ENCODE measurements around the gene TTC7B. TPM values are rescaled to one million over a fixed set of nuclear protein-coding genes. Genes with fewer than 3 reads are reported as not detected.

Gene TTC7B
- total and polyA plus RNA-seq, 2 donors (not counting 3 experiments of a cell fraction or from before 2014, with no cell fraction given), result 46.8 to 76.5 TPM

- ChIA-PET CTCF (interaction anchor here (1.2 kb wide), 1 partner anchor 113 kb away, joined by 4 read pairs; no protein-coding TSS in a partner anchor), POLR2A (no interaction called here)
- Histone ChIP-seq H3K27me3 (ENCODE audit: control insufficient read depth in 2 of 2, insufficient read depth in 2 of 2, low read length in 2 of 2) (no peaks in the 10 kb centered on the region), H3K79me2 (ENCODE audit: control insufficient read depth, insufficient read depth, low read length) (no peaks in the 10 kb centered on the region), H3K4me3 (replicated peaks in 1 of 3; ENCODE audit: insufficient read depth in 1 of 3, low read depth in 1 of 3, low read length in 3 of 3) (no peak overlapping the region), H4K20me1 (replicated peaks; ENCODE audit: control insufficient read depth, extremely low read depth, insufficient read depth, low read length) (no peaks in the 10 kb centered on the region), H3K9me3 (replicated peaks; ENCODE audit: control insufficient read depth, insufficient read depth, low read length) (no peaks in the 10 kb centered on the region), H3K4me1 (ENCODE audit: control insufficient read depth, extremely low read depth, insufficient read depth, low read length) (no peaks in the 10 kb centered on the region), H3K4me2 (ENCODE audit: insufficient read depth, low read length) (no peak overlapping the region), H3K36me3 (ENCODE audit: control insufficient read depth in 2 of 2, extremely low read depth in 1 of 2, insufficient read depth in 2 of 2, low read length in 2 of 2) (peaks cover 0 to 17% of the 10 kb centered on the region in 2 experiments), H3K9me1 (replicated peaks; ENCODE audit: control insufficient read depth, extremely low read depth, insufficient read depth, low read length) (no peaks in the 10 kb centered on the region), H2AFZ (ENCODE audit: low read depth, low read length) (no peak overlapping the region), H3K9ac (replicated peaks; ENCODE audit: extremely low read depth, insufficient read depth, low read length) (no peak overlapping the region), H3K27ac (ENCODE audit: insufficient read depth, low read depth, low read length) (no peak overlapping the region)
- intact Hi-C loops (cut with micrococcal nuclease), result no loop called here
- no TSS peak for BruUV-seq (replicated peaks)
- DNase-seq (ENCODE audit: low read depth, low spot score) (no peak), FAIRE-seq (no peak)
- dilution Hi-C loops (cut with MboI; ENCODE audit: extremely low pct_ligation_motif_present, low sequenced_read_pairs), result no loop called here
- TF ChIP-seq JUN (IDR thresholded peaks at IDR 0.05; ENCODE audit: borderline replicate concordance, insufficient read depth, insufficient read length, low read depth) (no peak), POLR2AphosphoS5 (IDR thresholded peaks at IDR 0.05; ENCODE audit: insufficient read depth, low read depth, low read length) (no peak), EZH2 (IDR thresholded peaks at IDR 0.05; ENCODE audit: borderline replicate concordance, low read depth, low read length, severe bottlenecking) (no peak), CTCF (IDR thresholded peaks at IDR 0.05; ENCODE audit: extremely low read depth in 1 of 2, insufficient read depth in 1 of 2, low read depth in 1 of 2, low read length in 2 of 2) (no peak), MAX (IDR thresholded peaks at IDR 0.05; ENCODE audit: insufficient read depth, insufficient read length) (no peak), FOS (IDR thresholded peaks at IDR 0.05; ENCODE audit: borderline replicate concordance, insufficient read depth, low read length) (no peak), MYC (IDR thresholded peaks at IDR 0.05; ENCODE audit: low read depth, low read length) (no peak), POLR2A (IDR thresholded peaks at IDR 0.05; ENCODE audit: low read depth, low read length) (no peak), GATA2 (IDR thresholded peaks at IDR 0.05; ENCODE audit: insufficient read depth, insufficient read length, low read depth, low read length) (no peak)
These were observed 231.1 kb downstream of the TTC7B start for GRCh38 chr14:90585106-90585505.

Data from endothelial cell of umbilical vein (primary cell).